IMR-90 (cell line): ENCODE data around the gene BHLHE23. TPM values are rescaled to one million over a fixed set of nuclear protein-coding genes. Genes with fewer than 3 reads are reported as not detected.

Source experiments
- ATAC-seq: fragments of 200-7000 bp; cut with Tn5 transposase; 2 replicates; pipeline ENCODE4 v1.9.1; 2020; ENCODE audit warnings: low read depth, mild to moderate bottlenecking, moderate library complexity
- BruUV-seq: library from RNA; stranded (reverse); fragments of 400-500 nt; replicated peaks from 2 replicates; lab custom pipeline; 2021; lab: Mats Ljungman, UMichigan
- CTCF ChIA-PET: fragments of 300-600 bp; formaldehyde crosslinking; extraction: SDS; loops from one replicate; lab custom pipeline; 2021; ENCODE audit warnings: antibody characterized with exemption; lab: Yijun Ruan, JAX
- POLR2A ChIA-PET: fragments of 300-600 bp; sonication (Branson Sonifier 250); formaldehyde crosslinking; loops from one replicate; lab custom pipeline; 2022; ENCODE audit warnings: antibody characterized with exemption; ENCODE audit not compliant: unreplicated experiment; lab: Charles Lee
- DNase-seq: peaks from one replicate; pipeline ENCODE4 v3.0.0; 2013
- H2AFZ ChIP-seq: replicated peaks from 2 replicates; pipeline ENCODE3; 2013; ENCODE audit warnings: low read length, mild to moderate bottlenecking; ENCODE audit not compliant: poor library complexity
- H2AK5ac ChIP-seq: 2 replicates; pipeline ENCODE4 v1.6.1; 2013; ENCODE audit warnings: low read depth, low read length, inconsistent platforms
- H2AK9ac ChIP-seq: replicated peaks from 2 replicates; pipeline ENCODE3; 2013; ENCODE audit warnings: mild to moderate bottlenecking, low read depth, low read length, moderate library complexity; ENCODE audit not compliant: poor library complexity
- H2BK120ac ChIP-seq: 2 replicates; pipeline ENCODE4 v1.6.1; 2013; ENCODE audit warnings: low read depth, low read length, inconsistent platforms
- H2BK15ac ChIP-seq: 3 replicates; pipeline ENCODE4 v1.6.1; 2013; ENCODE audit warnings: low read depth, low read length, inconsistent platforms
- H2BK20ac ChIP-seq: 2 replicates; pipeline ENCODE4 v1.6.1; 2013; ENCODE audit warnings: low read depth, mild to moderate bottlenecking, inconsistent platforms, low read length, moderate library complexity
- H2BK5ac ChIP-seq: 2 replicates; pipeline ENCODE4 v1.6.1; 2013; ENCODE audit warnings: mild to moderate bottlenecking, low read depth, low read length, inconsistent platforms; ENCODE audit not compliant: poor library complexity, severe bottlenecking
- H3K14ac ChIP-seq: replicated peaks from 2 replicates; pipeline ENCODE4 v1.6.1; 2013; ENCODE audit warnings: low read depth, low read length, inconsistent platforms
- H3K18ac ChIP-seq: 2 replicates; pipeline ENCODE4 v1.6.1; 2013; ENCODE audit warnings: low read depth, low read length, control low read depth
- H3K23ac ChIP-seq: 2 replicates; pipeline ENCODE4 v1.6.1; 2013; ENCODE audit warnings: low read depth, low read length, inconsistent platforms
- H3K27ac ChIP-seq: 2 replicates; pipeline ENCODE4 v1.5.1; 2013; ENCODE audit warnings: mild to moderate bottlenecking, control low read depth, low read length; ENCODE audit not compliant: insufficient read depth
- H3K27me3 ChIP-seq: 2 replicates; pipeline ENCODE4 v1.6.1; 2013; ENCODE audit warnings: low read length; ENCODE audit not compliant: control insufficient read depth, insufficient read depth
- H3K36me3 ChIP-seq: 2 replicates; pipeline ENCODE4 v1.6.1; 2013; ENCODE audit warnings: low read length, mixed read lengths; ENCODE audit not compliant: control insufficient read depth, insufficient read depth
- H3K4ac ChIP-seq: 2 replicates; pipeline ENCODE4 v1.6.1; 2013; ENCODE audit warnings: low read depth, low read length, inconsistent platforms
- H3K4me1 ChIP-seq: 2 replicates; pipeline ENCODE4 v1.6.1; 2013; ENCODE audit warnings: low read length, mixed read lengths; ENCODE audit not compliant: control insufficient read depth, insufficient read depth
- H3K4me2 ChIP-seq: 2 replicates; pipeline ENCODE4 v1.6.1; 2013; ENCODE audit warnings: low read depth, mild to moderate bottlenecking, control low read depth, low read length, moderate library complexity
- H3K4me3 ChIP-seq: 2 replicates; pipeline ENCODE4 v1.5.1; 2013; ENCODE audit warnings: low read depth, mild to moderate bottlenecking, control low read depth, low read length, moderate library complexity; ENCODE audit not compliant: insufficient read depth
- H3K56ac ChIP-seq: 2 replicates; pipeline ENCODE4 v1.6.1; 2013; ENCODE audit warnings: low read length, inconsistent platforms; ENCODE audit not compliant: insufficient read depth; ENCODE audit errors: extremely low read depth
- H3K79me1 ChIP-seq, 2 experiments: 2 replicates each; pipeline ENCODE4 v1.6.1; 2013; ENCODE audit warnings: low read length in 2 of 2, inconsistent platforms in 1 of 2, low read depth in 1 of 2
- H3K9ac ChIP-seq: 2 replicates; pipeline ENCODE4 v1.6.1; 2013; ENCODE audit warnings: low read depth, low read length, control low read depth
- H3K9me1 ChIP-seq: 2 replicates; pipeline ENCODE4 v1.6.1; 2013; ENCODE audit warnings: low read length, inconsistent platforms; ENCODE audit not compliant: insufficient read depth
- H3K9me3 ChIP-seq: 2 replicates; pipeline ENCODE4 v1.6.1; 2013; ENCODE audit warnings: low read length; ENCODE audit not compliant: control insufficient read depth, insufficient read depth
- H4K20me1 ChIP-seq: 2 replicates; pipeline ENCODE4 v1.6.1; 2013; ENCODE audit warnings: low read length, inconsistent platforms; ENCODE audit not compliant: insufficient read depth
- H4K5ac ChIP-seq: 2 replicates; pipeline ENCODE4 v1.6.1; 2013; ENCODE audit warnings: mild to moderate bottlenecking, low read depth, low read length, control low read depth
- H4K8ac ChIP-seq, 2 experiments: 2 replicates each; pipeline ENCODE4 v1.6.1; 2013; ENCODE audit warnings: low read depth in 2 of 2, low read length in 2 of 2, control low read depth in 1 of 2, inconsistent platforms in 1 of 2
- H4K91ac ChIP-seq: 2 replicates; pipeline ENCODE4 v1.6.1; 2013; ENCODE audit warnings: low read depth, low read length, inconsistent platforms; ENCODE audit not compliant: insufficient read depth
- CTCF ChIP-seq: conservative IDR thresholded peaks from 2 replicates; pipeline ENCODE4 v1.5.1; 2012; ENCODE audit warnings: mild to moderate bottlenecking, low read depth, low read length, improper control_type of control experiment
- ELK1 ChIP-seq: fragments of 150-350 bp; IDR thresholded peaks from 2 replicates; pipeline ENCODE4 v1.6.1; 2016; ENCODE audit warnings: low read depth, mild to moderate bottlenecking, low read length, moderate library complexity, borderline replicate concordance
- MAZ ChIP-seq: IDR thresholded peaks from 2 replicates; pipeline ENCODE4 v1.6.1; 2012; ENCODE audit warnings: low read depth, mild to moderate bottlenecking, low read length, improper control_type of control experiment, moderate library complexity, borderline replicate concordance
- MXI1 ChIP-seq: IDR thresholded peaks from 2 replicates; pipeline ENCODE4 v1.6.1; 2012; ENCODE audit warnings: low read depth, mild to moderate bottlenecking, low read length, moderate library complexity, borderline replicate concordance
- NFE2L2 ChIP-seq: fragments of 150-350 bp; IDR thresholded peaks from 2 replicates; pipeline ENCODE4 v1.6.1; 2016; ENCODE audit warnings: low read depth, mild to moderate bottlenecking, low read length
- POLR2A ChIP-seq: IDR thresholded peaks from 2 replicates; pipeline ENCODE4 v1.6.1; 2012; ENCODE audit warnings: mild to moderate bottlenecking, low read depth, low read length
- RAD21 ChIP-seq: IDR thresholded peaks from 2 replicates; pipeline ENCODE4 v1.6.1; 2012; ENCODE audit warnings: low read length, improper control_type of control experiment
- RCOR1 ChIP-seq: IDR thresholded peaks from 2 replicates; pipeline ENCODE4 v1.6.1; 2012; ENCODE audit warnings: mild to moderate bottlenecking, low read length, improper control_type of control experiment; ENCODE audit not compliant: insufficient replicate concordance
- RFX5 ChIP-seq: IDR thresholded peaks from 2 replicates; pipeline ENCODE4 v1.8.0; 2012; ENCODE audit warnings: low read depth, mild to moderate bottlenecking, low read length, moderate library complexity
- USF2 ChIP-seq: fragments of 150-350 bp; IDR thresholded peaks from 2 replicates; pipeline ENCODE4 v1.6.1; 2017; ENCODE audit warnings: mild to moderate bottlenecking, antibody characterized with exemption, low read length, low read depth
- WGBS, 2 experiments: methylation state at CpG; one replicate each; pipeline versions ENCODE4 v1.1.5 to v1.1.7; 2013; ENCODE audit warnings: missing lambda C conversion rate in 2 of 2; ENCODE audit not compliant: insufficient read length in 1 of 2; ENCODE audit errors: extremely low coverage in 2 of 2; 5-methylcytosine and 5-hydroxymethylcytosine counted together
- dilution Hi-C: fragments of 300-500 bp; cut with HindIII; formaldehyde crosslinking; loops from one replicate; pipeline ENCODE4 v1.14.3; 2018; ENCODE audit warnings: low sequenced_read_pairs; ENCODE audit not compliant: unreplicated experiment
- in situ Hi-C: fragments of 300-500 bp; cut with MboI; formaldehyde crosslinking; loops from 3 replicates; pipeline ENCODE4 v1.14.3; 2019; ENCODE audit warnings: low sequenced_read_pairs, inconsistent platforms, mixed read lengths
- intact Hi-C: fragments of 100-400 bp; cut with micrococcal nuclease; formaldehyde crosslinking; loops from 2 replicates; pipeline ENCODE4 v1.10.0; 2022
- polyA plus RNA-seq, 3 experiments: library from polyadenylated mRNA; depleted of rRNA; stranded (reverse); fragments of >200 nt; gene quantifications; 2 replicates each; pipeline ENCODE4 v1.2.3, GENCODE V29; 2012; ENCODE audit warnings: low replicate concordance in 1 of 3
- total RNA-seq: library from RNA; depleted of rRNA; stranded (reverse); fragments of >200 nt; gene quantifications from 2 replicates; pipeline ENCODE4 v1.2.3, GENCODE V29; 2012

The BHLHE23 gene
- total and polyA plus RNA-seq, 2 of the 4 experiments (the other 2 are of a cell fraction), result not detected

- no peak for ATAC-seq
- H2BK5ac ChIP-seq, result no peak overlapping the region
- dilution Hi-C loops (no loop called here), in situ Hi-C loops (no loop called here), intact Hi-C loops (no loop called here)
- no peak overlapping the region for H4K91ac ChIP-seq
- H4K8ac ChIP-seq, result no peak overlapping the region
- 55% methylated on average over 7 of the region's 22 CpGs; no CpG with 5 or more reads in 1 of the 2 experiments for WGBS, 2 experiments
- no peak overlapping the region for H3K9ac ChIP-seq
- no peak overlapping the region for H2AFZ ChIP-seq
- no peak overlapping the region for H3K23ac ChIP-seq
- POLR2A ChIA-PET, result no interaction called here
- no TSS peak for BruUV-seq
- no peak overlapping the region for H3K4me3 ChIP-seq
- peaks cover 63% of the 10 kb centered on the region for H3K27me3 ChIP-seq
- no peak overlapping the region for H3K4me2 ChIP-seq
- CTCF ChIA-PET, result no interaction called here
- no peaks in the 10 kb centered on the region for H3K9me3 ChIP-seq
- H2BK20ac ChIP-seq, result no peak overlapping the region
- no peak overlapping the region for H2AK5ac ChIP-seq
- no peak overlapping the region for H3K56ac ChIP-seq
- no peak for TF ChIP-seq ELK1
- no peak for TF ChIP-seq NFE2L2
- TF ChIP-seq CTCF, result no peak
- TF ChIP-seq MXI1, result no peak
- TF ChIP-seq USF2, result no peak
- no peak for TF ChIP-seq POLR2A
- no peak for TF ChIP-seq RFX5
- no peak for TF ChIP-seq RAD21
- TF ChIP-seq MAZ, result no peak
- TF ChIP-seq RCOR1, result no peak
- H2BK120ac ChIP-seq, result no peak overlapping the region
- no peak overlapping the region for H3K4ac ChIP-seq
- H3K36me3 ChIP-seq, result no peaks in the 10 kb centered on the region
- H3K4me1 ChIP-seq, result no peaks in the 10 kb centered on the region
- no peak overlapping the region for H3K27ac ChIP-seq
- no peaks in the 10 kb centered on the region for H4K20me1 ChIP-seq
- no peak overlapping the region for H3K18ac ChIP-seq
- no peak overlapping the region for H2AK9ac ChIP-seq
- H3K79me1 ChIP-seq, result no peaks in the 10 kb centered on the region
- no peak overlapping the region for H4K5ac ChIP-seq
- H3K14ac ChIP-seq, result no peak overlapping the region
- H3K9me1 ChIP-seq, result no peaks in the 10 kb centered on the region
- DNase-seq, result no peak
- no peak overlapping the region for H2BK15ac ChIP-seq
Measured at GRCh38 chr20:62990306-62990825, 16.4 kb downstream of the BHLHE23 start.
